K562 (cell line): ENCODE measurements around the gene RET. TPM values are rescaled to one million over a fixed set of nuclear protein-coding genes. Genes with fewer than 3 reads are reported as not detected.

ENCODE experiments used
- ATAC-seq: fragments of 200-7000 bp; cut with Tn5 transposase; 3 replicates; pipeline ENCODE4 v1.9.1; 2020; ENCODE audit warnings: moderate library complexity
- BruUV-seq: library from RNA; stranded (reverse); fragments of 400-500 nt; replicated peaks from 2 replicates; lab custom pipeline; 2021; lab: Mats Ljungman, UMichigan
- CTCF ChIA-PET: fragments of 300-600 bp; formaldehyde crosslinking; extraction: SDS; loops from one replicate; lab custom pipeline; 2021; ENCODE audit warnings: low intra/inter-chr PET ratio; lab: Yijun Ruan, JAX
- POLR2A ChIA-PET: fragments of 300-600, 350-650 bp; sonication (Branson Sonifier 250); formaldehyde crosslinking; extraction: SDS; loops from one replicate; lab custom pipeline; 2021; ENCODE audit warnings: antibody characterized with exemption, inconsistent platforms; lab: Yijun Ruan, JAX
- DNase-seq, 4 experiments: peaks; one replicate each; pipeline versions ENCODE4 v3.0.0 to v3.0.0-alpha.2; 2011 to 2018; ENCODE audit warnings: low spot score in 3 of 4, mixed read lengths in 3 of 4; ENCODE audit errors: extremely low read depth in 1 of 4
- FAIRE-seq: peaks from 2 replicates; lab custom pipeline; 2011; peaks lifted over from hg19 to GRCh38; lab: Jason Lieb, UNC
- H2AFZ ChIP-seq: 2 replicates; pipeline ENCODE4 v1.6.0; 2011; ENCODE audit warnings: low read depth, low read length, control low read depth, inconsistent platforms
- H3K27ac ChIP-seq: fragments of 200-600 bp; 3 replicates; pipeline ENCODE4 v1.8.0; 2011; ENCODE audit warnings: low read depth, mild to moderate bottlenecking, control low read depth, inconsistent platforms, low read length, moderate library complexity, mixed read lengths; ENCODE audit errors: extremely low read depth
- H3K27me3 ChIP-seq, 2 experiments: fragments of 300-600 bp in 1 of 2; 2 replicates in 1 of 2; 3 replicates in 1 of 2; pipeline versions ENCODE4 v1.6.0 to v1.8.0; 2011; ENCODE audit warnings: inconsistent platforms in 2 of 2, low read length in 2 of 2, mild to moderate bottlenecking in 1 of 2, mixed read lengths in 1 of 2, moderate library complexity in 1 of 2; ENCODE audit not compliant: control insufficient read depth in 2 of 2, insufficient read depth in 2 of 2
- H3K36me3 ChIP-seq: fragments of 300-600 bp; 3 replicates; pipeline ENCODE4 v1.8.0; 2011; ENCODE audit warnings: mild to moderate bottlenecking, low read length, inconsistent platforms; ENCODE audit not compliant: control insufficient read depth, insufficient read depth
- H3K4me1 ChIP-seq, 2 experiments: fragments of 200-600 bp in 1 of 2; replicated peaks in 1 of 2; 2 replicates in 1 of 2; 3 replicates in 1 of 2; pipeline versions ENCODE4 v1.5.1 to v1.8.0; 2011; ENCODE audit warnings: inconsistent platforms in 2 of 2, low read length in 2 of 2, mild to moderate bottlenecking in 1 of 2, mixed read lengths in 1 of 2, moderate library complexity in 1 of 2; ENCODE audit not compliant: control insufficient read depth in 2 of 2, insufficient read depth in 2 of 2
- H3K4me2 ChIP-seq: 2 replicates; pipeline ENCODE4 v1.6.1; 2011; ENCODE audit warnings: low read length, control low read depth, inconsistent platforms, mixed read lengths; ENCODE audit not compliant: insufficient read depth
- H3K4me3 ChIP-seq: fragments of 200-600 bp; sonication (generic), shearing (Covaris generic); 2 replicates; pipeline ENCODE4 v1.5.1; 2016; ENCODE audit warnings: control low read depth, inconsistent platforms
- H3K79me2 ChIP-seq: fragments of 200-600 bp; 3 replicates; pipeline ENCODE4 v1.8.0; 2011; ENCODE audit warnings: low read length, inconsistent platforms; ENCODE audit not compliant: control insufficient read depth, insufficient read depth
- H3K9ac ChIP-seq, 2 experiments: 2 replicates each; pipeline versions ENCODE4 v1.6.0 to v1.6.1; 2011; ENCODE audit warnings: low read depth in 2 of 2, low read length in 2 of 2, control low read depth in 1 of 2, inconsistent platforms in 1 of 2, mild to moderate bottlenecking in 1 of 2, mixed read lengths in 1 of 2; ENCODE audit not compliant: insufficient read depth in 1 of 2
- H3K9me1 ChIP-seq: one replicate; pipeline ENCODE4 v1.6.0; 2011; ENCODE audit warnings: inconsistent platforms, mild to moderate bottlenecking, low read length, moderate library complexity; ENCODE audit not compliant: control insufficient read depth, insufficient read depth
- H3K9me3 ChIP-seq: replicated peaks from 2 replicates; pipeline ENCODE4 v1.5.1; 2011; ENCODE audit warnings: low read depth, low read length, inconsistent platforms; ENCODE audit not compliant: control insufficient read depth, insufficient read depth
- H4K20me1 ChIP-seq: replicated peaks from 2 replicates; pipeline ENCODE4 v1.6.1; 2011; ENCODE audit warnings: low read length, inconsistent platforms, mixed read lengths; ENCODE audit not compliant: control insufficient read depth, insufficient read depth
- BRD4 ChIP-seq: fragments of 200-600 bp; sonication (generic); IDR thresholded peaks from 2 replicates; pipeline ENCODE4 v1.6.1; 2017; ENCODE audit warnings: inconsistent platforms
- ELF2 ChIP-seq: fragments of 250-450 bp; sonication (Bioruptor Pico); IDR thresholded peaks from 2 replicates; pipeline ENCODE4 v1.5.0; 2021; ENCODE audit warnings: mild to moderate bottlenecking
- ETV1 ChIP-seq: fragments of 450-650 bp; conservative IDR thresholded peaks from 2 replicates; pipeline ENCODE4 v1.6.1; 2016; ENCODE audit warnings: missing genetic modification characterization, control low read depth, low read depth, missing compliant biosample characterization
- FOXJ3 ChIP-seq: sonication (generic); formaldehyde crosslinking; IDR thresholded peaks from 2 replicates; pipeline ENCODE4 v1.4.0; 2020; ENCODE audit warnings: mild to moderate bottlenecking, missing genetic modification reagents
- HIVEP1 ChIP-seq: fragments of 250-450 bp; sonication (Bioruptor Pico); IDR thresholded peaks from 2 replicates; pipeline ENCODE4 v1.4.0; 2020; ENCODE audit warnings: mild to moderate bottlenecking
- HNRNPLL ChIP-seq: fragments of 200-400 bp; formaldehyde crosslinking; IDR thresholded peaks from 2 replicates; pipeline ENCODE4 v1.6.1; 2017; ENCODE audit warnings: low read length, low read depth, mild to moderate bottlenecking; ENCODE audit not compliant: poor library complexity, severe bottlenecking
- NR2F6 ChIP-seq: fragments of 450-650 bp; formaldehyde crosslinking; IDR thresholded peaks from 2 replicates; pipeline ENCODE4 v1.4.0; 2020; ENCODE audit warnings: mild to moderate bottlenecking
- PML ChIP-seq: IDR thresholded peaks from 2 replicates; pipeline ENCODE4 v1.6.1; 2012; ENCODE audit warnings: low read length, inconsistent platforms
- POLR2B ChIP-seq: fragments of 450-650 bp; IDR thresholded peaks from 2 replicates; pipeline ENCODE4 v1.6.1; 2018; ENCODE audit warnings: low read depth; ENCODE audit not compliant: partially characterized antibody
- ZC3H8 ChIP-seq: fragments of 450-650 bp; IDR thresholded peaks from 2 replicates; pipeline ENCODE4 v1.6.1; 2017
- ZNF184 ChIP-seq: sonication (generic); formaldehyde crosslinking; IDR thresholded peaks from 2 replicates; pipeline ENCODE4 v1.5.0; 2020; ENCODE audit warnings: missing genetic modification reagents
- ZNF41 ChIP-seq: fragments of 250-450 bp; sonication (Bioruptor Pico); conservative IDR thresholded peaks from 2 replicates; pipeline ENCODE4 v1.4.0; 2020; ENCODE audit warnings: mild to moderate bottlenecking
- ZNF431 ChIP-seq: sonication (generic); formaldehyde crosslinking; IDR thresholded peaks from 2 replicates; pipeline ENCODE4 v1.8.0; 2022; ENCODE audit warnings: mild to moderate bottlenecking, missing genetic modification reagents
- ZNF77 ChIP-seq: fragments of 250-450 bp; sonication (Bioruptor Pico); IDR thresholded peaks from 2 replicates; pipeline ENCODE4 v1.5.0; 2020
- WGBS: fragments of 100-300 bp; shearing (Covaris generic); methylation state at CpG from one replicate; pipeline ENCODE4 v1.1.6; 2016; ENCODE audit warnings: low coverage, mixed read lengths; ENCODE audit not compliant: insufficient coverage; ENCODE audit errors: missing lambda C conversion rate; 5-methylcytosine and 5-hydroxymethylcytosine counted together
- in situ Hi-C: fragments of 300-500 bp; cut with MboI; formaldehyde crosslinking; loops from 4 replicates; pipeline ENCODE4 v1.15.0; 2018; ENCODE audit warnings: inconsistent platforms, mixed read lengths
- intact Hi-C: fragments of 100-400 bp; cut with micrococcal nuclease; formaldehyde crosslinking; loops from 2 replicates; pipeline ENCODE4 v1.14.2; 2022
- polyA plus RNA-seq, 8 experiments: library from polyadenylated mRNA; depleted of rRNA in 4 of 8; stranded (reverse) in 5 of 8; unstranded in 3 of 8; fragments of >200 nt; fragmentation: Nextera tagmentation in 2 of 8; fragmentation: Illumina TruSeq in 1 of 8; extraction: Ambion mirVana in 2 of 8; extraction: Trizol in 1 of 8; gene quantifications; 2 replicates each; pipeline versions ENCODE4 v1.2.1 to v1.2.3, GENCODE V29; 2011 to 2014; ENCODE audit warnings: inconsistent platforms in 1 of 8, missing spikeins in 1 of 8
- total RNA-seq, 7 experiments: library from RNA; depleted of rRNA in 6 of 7; stranded (reverse); fragments of >200 nt in 6 of 7; fragmentation: Illumina TruSeq in 2 of 7; extraction: Trizol in 2 of 7; gene quantifications; 2 replicates each; pipeline versions ENCODE4 v1.2.1 to v1.2.3, GENCODE V29; 2011 to 2021; ENCODE audit warnings: low replicate concordance in 1 of 7
- TF ChIP-seq, protein P1 (sequence below): sonication (generic); formaldehyde crosslinking; IDR thresholded peaks from 2 replicates; pipeline ENCODE4 v1.8.0; 2022; ENCODE audit warnings: mild to moderate bottlenecking, low read depth, missing genetic modification reagents
- TF ChIP-seq, protein P2 (sequence below): fragments of 250-450 bp; sonication (Bioruptor Pico); IDR thresholded peaks from 2 replicates; pipeline ENCODE4 v1.4.0; 2020; ENCODE audit warnings: mild to moderate bottlenecking, moderate library complexity
- TF ChIP-seq, protein P3 (sequence below): fragments of 450-650 bp; IDR thresholded peaks from 2 replicates; pipeline ENCODE4 v1.6.1; 2016; ENCODE audit warnings: low read depth, mild to moderate bottlenecking, moderate library complexity
- TF ChIP-seq, protein P4 (sequence below): IDR thresholded peaks from 3 replicates; pipeline ENCODE4 v1.6.1; 2011; ENCODE audit warnings: borderline replicate concordance, mild to moderate bottlenecking, moderate library complexity; ENCODE audit not compliant: insufficient read length; ENCODE audit errors: extremely low read depth

RET gene
- total and polyA plus RNA-seq, 9 of the 15 experiments (the other 6 are each of a cell fraction or from before 2014, with no cell fraction given) = 0.04 to 0.05 TPM; not detected in 7

DNA sequence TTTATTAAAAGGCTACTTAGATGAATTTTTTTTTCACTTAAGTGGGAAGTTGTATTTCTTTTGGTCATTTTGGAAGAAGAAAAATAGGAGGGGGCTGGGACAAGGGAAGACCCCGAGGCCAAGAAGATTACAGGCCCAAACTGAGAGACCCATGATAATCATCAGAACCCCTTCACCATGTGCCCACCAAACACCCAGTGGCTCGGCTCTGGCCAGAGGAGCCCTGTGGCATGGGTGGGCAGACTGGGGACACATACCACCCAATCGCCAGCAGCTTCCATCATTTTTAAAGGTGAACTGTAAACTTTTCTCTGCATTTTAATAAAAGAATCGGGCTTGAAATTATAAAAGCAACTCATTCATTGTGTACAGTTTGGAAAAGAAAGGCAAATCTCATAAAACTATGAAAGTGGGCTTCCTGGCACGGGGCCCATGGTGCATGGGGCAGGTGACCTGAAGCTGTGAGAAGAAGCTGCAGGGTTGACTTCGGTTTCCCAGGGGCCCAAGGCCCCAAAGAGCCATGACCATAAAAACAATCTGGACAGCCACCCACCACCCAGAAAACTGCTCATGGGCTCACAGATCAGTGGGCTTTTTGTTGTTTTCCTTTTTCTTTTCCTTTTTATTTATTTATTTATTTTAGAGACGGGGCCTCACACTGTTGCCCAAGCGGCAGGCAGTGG lies 29.4 kb upstream of the RET start:
- Histone ChIP-seq H3K27ac (no peak overlapping the region), H3K4me2 (no peak overlapping the region), H4K20me1 (no peaks in the 10 kb centered on the region), H3K9me3 (no peaks in the 10 kb centered on the region), H3K9ac (no peak overlapping the region), H3K9me1 (no peaks in the 10 kb centered on the region), H3K4me1 (peaks cover 0 to 4% of the 10 kb centered on the region in 2 experiments; a peak in 2 of 5 replicates), H3K27me3 (peaks cover 0 to 20% of the 10 kb centered on the region in 2 experiments; a peak in 2 of 5 replicates), H3K79me2 (no peaks in the 10 kb centered on the region), H3K4me3 (no peak overlapping the region), H2AFZ (no peak overlapping the region), H3K36me3 (no peaks in the 10 kb centered on the region)
- ATAC-seq = no peak
- no TSS peak for BruUV-seq
- in situ Hi-C loops = no loop called here
- WGBS = under 1% methylated on average over 8 of the region's 8 CpGs
- ChIA-PET POLR2A (no interaction called here), CTCF (no interaction called here)
- intact Hi-C loops = no loop called here
- no peak for DNase-seq
- no peak for FAIRE-seq
- TF ChIP-seq, protein P1, sequence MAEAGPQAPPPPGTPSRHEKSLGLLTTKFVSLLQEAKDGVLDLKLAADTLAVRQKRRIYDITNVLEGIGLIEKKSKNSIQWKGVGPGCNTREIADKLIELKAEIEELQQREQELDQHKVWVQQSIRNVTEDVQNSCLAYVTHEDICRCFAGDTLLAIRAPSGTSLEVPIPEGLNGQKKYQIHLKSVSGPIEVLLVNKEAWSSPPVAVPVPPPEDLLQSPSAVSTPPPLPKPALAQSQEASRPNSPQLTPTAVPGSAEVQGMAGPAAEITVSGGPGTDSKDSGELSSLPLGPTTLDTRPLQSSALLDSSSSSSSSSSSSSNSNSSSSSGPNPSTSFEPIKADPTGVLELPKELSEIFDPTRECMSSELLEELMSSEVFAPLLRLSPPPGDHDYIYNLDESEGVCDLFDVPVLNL (CRISPR knock-in tag) = no peak
- TF ChIP-seq FOXJ3 (CRISPR knock-in tag) (no peak), ETV1 (tag) (no peak), ZNF431 (CRISPR knock-in tag) (no peak), HIVEP1 (CRISPR knock-in tag) (no peak), ELF2 (no peak), PML (no peak), BRD4 (no peak), ZNF184 (CRISPR knock-in tag) (no peak), HNRNPLL (no peak), POLR2B (no peak), ZNF41 (CRISPR knock-in tag) (no peak), ZNF77 (no peak), NR2F6 (CRISPR knock-in tag) (no peak), ZC3H8 (no peak)
- TF ChIP-seq, protein P2, sequence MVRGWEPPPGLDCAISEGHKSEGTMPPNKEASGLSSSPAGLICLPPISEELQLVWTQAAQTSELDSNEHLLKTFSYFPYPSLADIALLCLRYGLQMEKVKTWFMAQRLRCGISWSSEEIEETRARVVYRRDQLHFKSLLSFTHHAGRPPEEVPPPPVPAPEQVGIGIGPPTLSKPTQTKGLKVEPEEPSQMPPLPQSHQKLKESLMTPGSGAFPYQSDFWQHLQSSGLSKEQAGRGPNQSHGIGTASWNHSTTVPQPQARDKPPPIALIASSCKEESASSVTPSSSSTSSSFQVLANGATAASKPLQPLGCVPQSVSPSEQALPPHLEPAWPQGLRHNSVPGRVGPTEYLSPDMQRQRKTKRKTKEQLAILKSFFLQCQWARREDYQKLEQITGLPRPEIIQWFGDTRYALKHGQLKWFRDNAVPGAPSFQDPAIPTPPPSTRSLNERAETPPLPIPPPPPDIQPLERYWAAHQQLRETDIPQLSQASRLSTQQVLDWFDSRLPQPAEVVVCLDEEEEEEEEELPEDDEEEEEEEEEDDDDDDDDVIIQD (CRISPR knock-in tag) = no peak
- TF ChIP-seq, protein P3, sequence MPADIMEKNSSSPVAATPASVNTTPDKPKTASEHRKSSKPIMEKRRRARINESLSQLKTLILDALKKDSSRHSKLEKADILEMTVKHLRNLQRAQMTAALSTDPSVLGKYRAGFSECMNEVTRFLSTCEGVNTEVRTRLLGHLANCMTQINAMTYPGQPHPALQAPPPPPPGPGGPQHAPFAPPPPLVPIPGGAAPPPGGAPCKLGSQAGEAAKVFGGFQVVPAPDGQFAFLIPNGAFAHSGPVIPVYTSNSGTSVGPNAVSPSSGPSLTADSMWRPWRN = no peak
- TF ChIP-seq, protein P4, sequence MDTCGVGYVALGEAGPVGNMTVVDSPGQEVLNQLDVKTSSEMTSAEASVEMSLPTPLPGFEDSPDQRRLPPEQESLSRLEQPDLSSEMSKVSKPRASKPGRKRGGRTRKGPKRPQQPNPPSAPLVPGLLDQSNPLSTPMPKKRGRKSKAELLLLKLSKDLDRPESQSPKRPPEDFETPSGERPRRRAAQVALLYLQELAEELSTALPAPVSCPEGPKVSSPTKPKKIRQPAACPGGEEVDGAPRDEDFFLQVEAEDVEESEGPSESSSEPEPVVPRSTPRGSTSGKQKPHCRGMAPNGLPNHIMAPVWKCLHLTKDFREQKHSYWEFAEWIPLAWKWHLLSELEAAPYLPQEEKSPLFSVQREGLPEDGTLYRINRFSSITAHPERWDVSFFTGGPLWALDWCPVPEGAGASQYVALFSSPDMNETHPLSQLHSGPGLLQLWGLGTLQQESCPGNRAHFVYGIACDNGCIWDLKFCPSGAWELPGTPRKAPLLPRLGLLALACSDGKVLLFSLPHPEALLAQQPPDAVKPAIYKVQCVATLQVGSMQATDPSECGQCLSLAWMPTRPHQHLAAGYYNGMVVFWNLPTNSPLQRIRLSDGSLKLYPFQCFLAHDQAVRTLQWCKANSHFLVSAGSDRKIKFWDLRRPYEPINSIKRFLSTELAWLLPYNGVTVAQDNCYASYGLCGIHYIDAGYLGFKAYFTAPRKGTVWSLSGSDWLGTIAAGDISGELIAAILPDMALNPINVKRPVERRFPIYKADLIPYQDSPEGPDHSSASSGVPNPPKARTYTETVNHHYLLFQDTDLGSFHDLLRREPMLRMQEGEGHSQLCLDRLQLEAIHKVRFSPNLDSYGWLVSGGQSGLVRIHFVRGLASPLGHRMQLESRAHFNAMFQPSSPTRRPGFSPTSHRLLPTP = no peak
